DOHH2 (cell line): ENCODE results near the gene ABTB2.

Experiments used
- CTCF ChIP-seq: fragments of 200-600 bp; sonication (generic); IDR thresholded peaks from one replicate; pipeline ENCODE4 v1.5.1; 2014; ENCODE audit warnings: antibody characterized with exemption, mild to moderate bottlenecking, low read depth, low read length; ENCODE audit not compliant: poor library complexity, severe bottlenecking
- EZH2phosphoT487 ChIP-seq: fragments of 200-600 bp; sonication (generic); IDR thresholded peaks from 2 replicates; pipeline ENCODE4 v1.6.1; 2017; ENCODE audit warnings: borderline replicate concordance, mild to moderate bottlenecking, antibody characterized with exemption, low read length, moderate library complexity, mixed read lengths

- TF ChIP-seq CTCF (no peak), EZH2phosphoT487 (no peak)
Measured at GRCh38 chr11:34209809-34210208, 148.0 kb downstream of the ABTB2 start.
